Left kidney (tissue), 2 donors: ENCODE data around the gene ZNF253. TPM values are rescaled to one million over a fixed set of nuclear protein-coding genes. Genes with fewer than 3 reads are reported as not detected.
"Not testable (repeated sequence)": the region's sequence is repeated elsewhere in the genome, so short reads cannot be mapped to it uniquely, and the experiment has no call there.

Experiments
- DNase-seq: peaks from one replicate; pipeline ENCODE4 v3.0.0-alpha.2; 2013
- polyA plus RNA-seq: library from polyadenylated mRNA; unstranded; fragments of 120-200 nt; gene quantifications from one replicate; pipeline ENCODE4 v1.2.1, GENCODE V29; 2013; ENCODE audit not compliant: insufficient read length

Gene ZNF253
- polyA plus RNA-seq, 1 donor, result 37.6 TPM

DNA sequence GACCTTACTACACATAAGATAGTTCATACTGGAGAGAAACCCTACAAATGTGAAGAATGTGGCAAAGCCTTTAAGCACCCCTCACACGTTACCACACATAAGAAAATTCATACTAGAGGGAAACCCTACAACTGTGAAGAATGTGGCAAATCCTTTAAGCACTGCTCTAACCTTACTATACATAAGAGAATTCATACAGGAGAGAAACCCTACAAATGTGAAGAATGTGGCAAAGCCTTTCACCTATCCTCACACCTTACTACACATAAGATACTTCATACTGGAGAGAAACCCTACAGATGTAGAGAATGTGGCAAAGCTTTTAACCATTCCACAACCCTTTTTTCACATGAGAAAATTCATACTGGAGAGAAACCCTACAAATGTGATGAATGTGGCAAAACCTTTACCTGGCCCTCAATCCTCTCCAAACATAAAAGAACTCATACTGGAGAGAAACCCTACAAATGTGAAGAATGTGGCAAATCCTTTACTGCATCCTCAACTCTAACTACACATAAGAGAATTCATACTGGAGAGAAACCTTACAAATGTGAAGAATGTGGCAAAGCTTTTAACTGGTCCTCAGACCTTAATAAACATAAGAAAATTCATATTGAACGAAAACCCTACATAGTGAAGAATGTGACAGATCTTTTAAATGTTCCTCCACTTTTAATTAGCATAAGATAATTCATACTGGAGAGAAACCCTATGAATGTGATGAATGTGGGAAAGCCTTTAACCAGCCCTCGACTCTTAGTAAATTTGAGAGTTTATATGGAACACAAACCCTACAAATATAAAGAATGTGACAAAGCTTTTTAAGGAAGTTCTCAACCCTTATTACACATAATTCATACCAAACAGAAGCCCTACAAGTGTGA lies 26.6 kb downstream of the ZNF253 start:
- DNase-seq, result not testable (repeated sequence)

DNA sequence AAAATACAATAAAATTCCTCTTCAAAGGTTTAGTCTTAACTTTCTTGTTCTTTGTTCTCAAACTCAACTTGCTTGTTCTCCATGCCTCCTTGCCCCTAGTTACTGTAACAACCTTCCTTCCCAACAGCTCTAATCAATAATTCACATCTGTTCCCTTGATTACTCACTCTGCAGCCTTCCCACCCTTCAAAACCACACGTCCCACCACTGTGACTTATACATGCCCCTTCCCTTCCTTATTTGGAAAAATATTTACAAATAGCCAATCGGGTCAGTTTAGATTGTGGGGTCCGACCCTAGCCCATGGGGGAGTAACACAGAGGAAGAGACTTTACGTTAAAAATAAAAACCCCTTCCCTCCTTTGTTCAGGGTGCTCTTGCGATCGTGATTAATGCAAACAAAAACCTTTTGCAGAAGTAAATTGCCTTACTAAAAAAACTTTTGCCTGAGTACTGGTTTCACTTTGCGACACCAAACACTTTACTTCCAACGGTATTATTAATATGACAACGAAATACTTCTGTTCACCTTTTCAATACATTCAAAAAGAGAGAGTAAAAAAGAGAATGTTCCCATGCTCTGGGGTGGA lies 34.6 kb downstream of the ZNF253 start:
- DNase-seq, result no peak

DNA sequence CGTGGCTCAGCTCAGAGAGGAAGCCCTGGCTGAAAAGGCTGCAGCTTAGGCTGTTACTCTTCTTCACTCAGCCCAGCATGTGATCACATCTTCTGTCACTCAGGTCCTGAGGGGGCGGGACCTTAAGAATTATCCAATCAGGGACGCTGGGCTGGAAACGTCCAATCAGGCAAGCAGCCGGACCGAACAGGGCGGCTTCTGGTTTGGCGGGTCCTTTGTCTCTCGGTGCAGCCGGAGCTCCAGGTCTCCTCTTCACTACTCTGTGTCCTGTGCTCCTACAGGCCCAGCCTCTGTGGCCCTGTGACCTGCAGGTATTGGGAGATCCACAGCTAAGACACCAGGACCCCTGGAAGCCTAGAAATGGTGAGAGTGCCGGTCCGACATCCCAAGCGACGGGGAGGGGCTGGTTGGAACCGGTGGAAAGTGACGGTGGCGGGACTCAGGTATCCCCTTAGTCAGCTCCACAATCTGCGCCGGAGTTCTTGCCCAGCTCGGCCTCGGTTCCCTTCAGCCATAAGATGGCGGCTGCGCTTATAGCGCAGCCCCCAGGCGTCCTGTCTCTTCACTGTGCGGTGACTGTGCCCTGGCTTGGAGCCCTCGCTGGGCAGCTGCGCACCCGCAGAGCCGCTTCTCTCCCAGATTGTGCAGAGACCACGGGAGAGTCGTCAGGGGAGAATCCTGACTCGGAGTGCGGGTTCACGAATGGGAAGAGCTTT lies 35.2 kb downstream of the ZNF253 start, which contains the start of gene ZNF93:
TSS of gene ZNF93 (plus strand) at position 218 of the 716 bp plus-strand sequence. CDS start at position 361, 143 bp downstream.
- DNase-seq, result peak; percentile 99

DNA sequence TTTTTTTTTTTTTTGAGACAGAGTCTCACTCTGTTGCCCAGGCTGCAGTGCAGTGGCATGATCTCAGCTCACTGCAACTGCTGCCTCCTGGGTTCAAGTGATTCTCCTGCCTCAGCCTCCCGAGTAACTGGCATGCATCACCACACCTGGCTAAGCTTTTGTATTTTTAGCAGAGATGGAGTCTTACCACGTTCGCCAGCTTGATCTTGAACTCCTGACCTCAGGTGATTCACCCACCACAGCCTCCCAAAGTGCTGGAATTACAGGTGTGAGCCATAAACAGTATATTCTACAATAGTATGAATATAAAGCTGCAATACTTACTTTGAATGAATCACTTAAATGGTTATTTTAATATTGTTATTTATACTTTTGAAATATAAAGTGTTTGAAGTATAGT lies 41.9 kb downstream of the ZNF253 start:
- not testable (repeated sequence) for DNase-seq

DNA sequence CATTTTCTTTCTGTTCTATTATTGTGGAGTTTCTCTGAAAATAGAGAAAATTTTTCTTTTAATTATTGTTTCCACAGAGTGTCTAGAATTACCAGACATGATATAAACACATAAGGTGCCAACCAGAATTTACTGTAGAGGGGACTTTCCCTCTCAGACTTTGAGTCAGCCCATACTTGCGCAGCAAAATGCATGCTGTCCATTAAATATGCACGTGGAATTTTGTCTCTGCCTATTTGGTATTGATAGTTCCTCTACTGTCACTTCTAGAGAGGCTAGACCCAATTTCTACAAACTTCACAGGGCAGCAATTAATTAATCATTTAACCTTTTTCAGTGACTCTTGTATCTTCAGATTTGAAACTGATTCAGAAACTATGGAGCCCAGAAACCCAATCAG lies 44.0 kb downstream of the ZNF253 start:
- DNase-seq, result no peak

DNA sequence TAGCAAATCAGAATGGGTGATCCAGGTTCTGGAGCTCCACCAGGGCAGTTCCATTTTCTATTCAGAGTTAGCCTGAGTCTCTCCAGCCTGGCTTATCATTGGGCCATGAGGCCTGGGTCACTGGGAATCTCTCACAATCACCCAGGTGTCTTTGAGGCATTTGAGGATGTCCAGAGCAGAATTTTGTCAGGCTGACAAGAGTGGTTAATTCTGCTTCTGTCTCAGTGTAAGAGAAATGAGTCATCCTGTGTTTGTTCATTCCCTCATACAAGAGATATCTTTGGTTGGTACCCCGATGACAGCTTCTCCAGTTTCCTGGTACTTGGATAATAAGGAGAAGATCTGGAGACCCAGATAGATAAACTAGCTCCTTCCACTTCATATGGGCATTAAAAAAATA lies 45.5 kb downstream of the ZNF253 start:
- DNase-seq, result no peak

DNA sequence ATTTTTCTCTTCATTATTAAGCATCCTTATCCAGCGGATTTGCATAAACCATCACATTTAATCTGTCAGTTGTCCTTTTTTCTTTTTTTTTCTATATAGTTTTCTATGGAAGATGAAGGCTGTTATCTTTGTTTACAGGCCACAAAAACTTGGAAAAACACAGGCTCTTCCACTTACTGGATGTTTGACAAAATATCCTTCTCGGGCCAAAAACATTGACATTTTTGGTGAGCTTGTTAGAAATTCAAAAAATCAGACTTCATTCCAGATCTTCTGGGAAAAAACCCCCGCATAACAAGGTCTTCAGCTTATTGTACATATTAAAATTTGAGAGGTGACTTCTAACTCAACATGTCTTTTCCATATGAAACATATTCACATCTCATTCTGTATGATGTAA lies 48.9 kb downstream of the ZNF253 start:
- no peak for DNase-seq

DNA sequence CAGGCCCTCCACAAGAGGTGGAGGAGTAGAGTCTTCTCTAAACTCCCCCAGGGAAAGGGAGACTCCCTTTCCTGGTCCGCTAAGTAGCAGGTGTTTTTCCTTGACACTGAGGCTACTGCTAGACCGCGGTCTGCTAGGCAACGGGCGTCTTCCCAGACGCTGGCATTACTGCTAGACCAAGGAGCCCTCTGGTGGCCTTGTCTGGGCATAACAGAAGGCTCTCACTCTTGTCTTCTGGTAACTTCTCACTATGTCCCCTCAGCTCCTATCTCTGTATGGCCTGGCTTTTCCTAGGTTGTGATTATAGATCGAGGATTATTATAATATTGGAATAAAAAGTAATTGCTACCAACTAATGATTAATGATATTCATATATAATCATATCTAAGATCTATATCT lies 64.7 kb downstream of the ZNF253 start:
- DNase-seq, result not testable (repeated sequence)

DNA sequence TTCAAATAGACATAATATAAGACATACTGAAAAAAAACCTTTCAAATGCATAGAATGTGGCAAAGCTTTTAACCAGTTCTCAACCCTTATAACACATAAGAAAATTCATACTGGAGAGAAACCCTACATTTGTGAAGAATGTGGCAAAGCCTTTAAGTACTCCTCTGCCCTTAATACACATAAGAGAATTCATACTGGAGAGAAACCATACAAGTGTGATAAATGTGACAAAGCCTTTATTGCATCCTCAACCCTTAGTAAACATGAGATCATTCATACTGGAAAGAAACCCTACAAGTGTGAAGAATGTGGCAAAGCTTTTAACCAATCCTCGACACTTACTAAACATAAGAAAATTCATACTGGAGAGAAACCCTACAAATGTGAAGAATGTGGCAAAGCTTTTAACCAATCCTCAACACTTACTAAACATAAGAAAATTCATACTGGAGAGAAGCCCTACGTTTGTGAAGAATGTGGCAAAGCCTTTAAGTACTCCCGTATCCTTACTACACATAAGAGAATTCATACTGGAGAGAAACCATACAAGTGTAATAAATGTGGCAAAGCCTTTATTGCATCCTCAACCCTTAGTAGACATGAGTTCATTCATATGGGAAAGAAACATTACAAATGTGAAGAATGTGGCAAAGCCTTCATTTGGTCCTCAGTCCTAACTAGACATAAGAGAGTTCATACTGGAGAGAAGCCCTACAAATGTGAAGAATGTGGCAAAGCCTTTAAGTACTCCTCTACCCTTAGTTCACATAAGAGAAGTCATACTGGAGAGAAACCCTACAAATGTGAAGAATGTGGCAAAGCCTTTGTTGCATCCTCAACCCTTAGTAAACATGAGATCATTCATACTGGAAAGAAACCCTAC lies 68.0 kb downstream of the ZNF253 start:
- DNase-seq, result not testable (repeated sequence)

DNA sequence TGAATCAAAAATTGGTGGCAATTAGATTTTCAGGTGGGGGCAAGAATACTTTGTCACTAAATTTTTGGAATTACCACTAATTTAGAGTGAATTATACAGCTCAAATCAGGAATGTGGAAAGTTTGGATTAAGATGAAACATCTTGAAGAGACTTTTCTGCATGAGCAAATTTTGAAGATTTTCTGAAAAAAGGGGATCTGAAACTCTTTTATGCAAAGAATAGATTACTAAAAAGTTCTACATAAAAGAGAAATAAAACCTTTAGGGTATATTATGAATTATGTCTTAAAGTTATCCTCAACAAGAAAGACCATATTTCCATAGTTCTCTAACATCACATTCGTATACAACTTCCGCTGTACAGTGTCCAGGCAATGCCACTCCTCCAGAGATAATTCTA lies 71.7 kb downstream of the ZNF253 start:
- DNase-seq, result no peak

DNA sequence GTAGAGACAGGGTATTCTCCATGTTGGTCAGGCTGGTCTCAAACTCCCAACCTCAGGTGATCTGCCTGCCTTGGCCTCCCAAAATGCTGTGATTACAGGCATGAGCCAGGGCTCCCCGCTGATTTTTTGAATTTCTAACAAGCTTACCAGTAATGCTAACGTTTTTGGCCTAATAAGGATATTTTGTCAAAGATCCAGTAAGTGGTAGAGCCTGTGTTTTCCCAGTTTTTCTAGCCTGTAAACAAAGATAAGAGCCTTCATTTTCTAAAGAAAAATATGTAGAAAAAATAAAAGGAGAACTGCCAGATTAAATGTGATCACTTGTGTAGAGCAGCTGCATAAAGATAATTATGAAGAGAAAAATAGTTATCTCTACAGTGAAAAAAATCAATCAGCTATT lies 72.8 kb downstream of the ZNF253 start:
- DNase-seq, result no peak

DNA sequence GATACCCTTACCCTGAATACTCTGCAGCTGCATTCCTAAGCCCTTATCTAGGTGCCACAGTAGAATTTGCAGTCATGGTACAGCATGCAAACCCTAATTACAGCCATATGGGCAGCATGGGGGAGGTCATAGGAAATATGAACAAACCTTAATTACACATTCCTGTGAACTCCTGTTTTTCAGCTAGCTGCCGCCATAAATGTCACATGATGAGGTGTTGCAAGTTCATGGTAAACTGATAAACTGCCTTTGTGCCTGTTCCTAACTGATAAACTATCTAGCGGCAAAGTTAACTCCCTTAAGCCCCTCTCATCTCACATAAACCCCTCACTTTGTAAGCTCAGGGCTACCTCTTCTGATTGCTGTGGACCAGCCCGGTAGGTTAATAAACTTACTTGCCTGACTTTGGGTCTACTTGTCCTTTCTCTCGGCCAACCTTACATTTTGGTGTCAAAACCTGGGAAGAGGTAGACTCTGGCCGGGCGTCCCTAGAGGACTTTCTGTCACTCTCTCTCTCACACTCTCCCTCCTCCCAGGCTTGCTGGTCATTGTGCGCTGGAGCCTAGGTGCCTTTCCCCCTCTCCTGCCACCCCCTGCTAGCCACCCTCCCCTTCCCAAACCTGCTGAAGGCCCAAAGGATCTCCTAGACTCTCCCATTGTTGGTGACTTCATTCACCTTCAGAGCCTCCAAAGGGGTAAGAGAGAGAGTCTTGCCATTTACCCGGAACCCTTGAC lies 78.3 kb downstream of the ZNF253 start:
- DNase-seq, result no peak

Other genes starting within 250 kb of the ZNF253 start
- gene PBX4, start 247.2 kb upstream of the ZNF253 start, polyA plus RNA-seq, result 6.1 TPM
- 26.1 TPM for gene LPAR2, start 237.7 kb upstream of the ZNF253 start, polyA plus RNA-seq
- gene GMIP, start 222.2 kb upstream of the ZNF253 start, polyA plus RNA-seq, result 5.7 TPM
- 54.5 TPM for gene ATP13A1, start 202.2 kb upstream of the ZNF253 start, polyA plus RNA-seq
- gene ZNF101, start 197.0 kb upstream of the ZNF253 start, polyA plus RNA-seq, result 19.7 TPM
- 15.4 TPM for gene ZNF14, start 132.8 kb upstream of the ZNF253 start, polyA plus RNA-seq
- 41.9 TPM for gene ZNF506, start 44.1 kb upstream of the ZNF253 start, polyA plus RNA-seq
- 23.1 TPM for gene ZNF93, start 35.1 kb downstream of the ZNF253 start, polyA plus RNA-seq
- gene ZNF682, start 173.6 kb downstream of the ZNF253 start, polyA plus RNA-seq, result 27.9 TPM
- 24.2 TPM for gene ZNF90, start 212.1 kb downstream of the ZNF253 start, polyA plus RNA-seq